Endodermal cell (in vitro differentiated cells): ENCODE data around the gene EEF1A1. TPM values are rescaled to one million over a fixed set of nuclear protein-coding genes. Genes with fewer than 3 reads are reported as not detected.

Source experiments
- DNase-seq: peaks from one replicate; pipeline ENCODE4 v3.0.0-alpha.2; 2017
- H3K27ac ChIP-seq: 2 replicates; pipeline ENCODE4 v1.5.1; 2013; ENCODE audit warnings: mild to moderate bottlenecking, low read depth, low read length, moderate library complexity
- H3K27me3 ChIP-seq: 2 replicates; pipeline ENCODE4 v1.6.1; 2013; ENCODE audit warnings: mild to moderate bottlenecking, low read length, moderate library complexity; ENCODE audit not compliant: insufficient read depth, control insufficient read depth, poor library complexity, severe bottlenecking
- H3K36me3 ChIP-seq: 2 replicates; pipeline ENCODE4 v1.7.0; 2013; ENCODE audit warnings: mild to moderate bottlenecking, low read length, moderate library complexity; ENCODE audit not compliant: control insufficient read depth, insufficient read depth
- H3K4me1 ChIP-seq: one replicate; pipeline ENCODE4 v1.7.0; 2013; ENCODE audit warnings: low read length; ENCODE audit not compliant: control insufficient read depth, insufficient read depth
- H3K4me3 ChIP-seq: 2 replicates; pipeline ENCODE4 v1.5.1; 2013; ENCODE audit warnings: mild to moderate bottlenecking, low read length, moderate library complexity
- H3K9ac ChIP-seq: 2 replicates; pipeline ENCODE4 v1.6.1; 2013; ENCODE audit warnings: mild to moderate bottlenecking, low read length, moderate library complexity; ENCODE audit not compliant: poor library complexity, severe bottlenecking; ENCODE audit errors: extremely low read depth
- H3K9me3 ChIP-seq: 2 replicates; pipeline ENCODE4 v1.6.1; 2013; ENCODE audit warnings: mild to moderate bottlenecking, low read length, moderate library complexity; ENCODE audit not compliant: control insufficient read depth
- H3K27ac Mint-ChIP-seq: 2 replicates; pipeline ENCODE4 v1.8.0; 2020; ENCODE audit warnings: mixed read lengths
- H3K27me3 Mint-ChIP-seq: 2 replicates; pipeline ENCODE4 v1.8.0; 2021; ENCODE audit warnings: mild to moderate bottlenecking, mixed read lengths; ENCODE audit not compliant: insufficient read depth
- H3K36me3 Mint-ChIP-seq: 2 replicates; pipeline ENCODE4 v1.8.0; 2020; ENCODE audit warnings: low read depth, mixed read lengths
- H3K4me1 Mint-ChIP-seq: 2 replicates; pipeline ENCODE4 v1.8.0; 2020; ENCODE audit warnings: mixed read lengths
- H3K4me3 Mint-ChIP-seq: 2 replicates; pipeline ENCODE4 v1.8.0; 2020; ENCODE audit warnings: mild to moderate bottlenecking, moderate library complexity, mixed read lengths
- H3K9me3 Mint-ChIP-seq: 2 replicates; pipeline ENCODE4 v1.8.0; 2020; ENCODE audit warnings: mild to moderate bottlenecking, mixed read lengths
- CTCF ChIP-seq: fragments of 200-600 bp; sonication (generic); conservative IDR thresholded peaks from 2 replicates; pipeline ENCODE4 v1.5.0; 2021; ENCODE audit warnings: antibody characterized with exemption, mild to moderate bottlenecking
- WGBS, 2 experiments: methylation state at CpG; one replicate each; pipeline versions ENCODE4 v1.1.5 to v1.1.7; 2013; ENCODE audit warnings: missing lambda C conversion rate in 2 of 2, mixed read lengths in 1 of 2; ENCODE audit not compliant: insufficient coverage in 1 of 2, insufficient read length in 1 of 2; 5-methylcytosine and 5-hydroxymethylcytosine counted together
- total RNA-seq, 2 donors: library from RNA; stranded (reverse); fragmentation: NEBNext Ultra II Directional in 1 of 2; extraction: Animal tissue kit (Norgen Biotek cat#: 25700) in 1 of 2; gene quantifications; 2 replicates in 1 of 2; 3 replicates in 1 of 2; pipeline ENCODE4 v1.2.1, GENCODE V29; 2021

Gene EEF1A1
- total RNA-seq, 2 donors from 2014 or later = 8,118 to 11,075 TPM

GRCh38 chr6:73538116-73538779 is 17.4 kb upstream of the EEF1A1 start:
- Mint-ChIP-seq H3K27me3 (no peaks in the 10 kb centered on the region), H3K4me3 (no peak overlapping the region), H3K9me3 (no peaks in the 10 kb centered on the region), H3K27ac (no peak overlapping the region), H3K36me3 (no peaks in the 10 kb centered on the region), H3K4me1 (peaks cover 6% of the 10 kb centered on the region)
- WGBS, 2 experiments = 89 to 91% methylated on average over 4 to 10 of the region's 10 CpGs
- Histone ChIP-seq H3K27me3 (no peaks in the 10 kb centered on the region), H3K9ac (no peak overlapping the region), H3K36me3 (no peaks in the 10 kb centered on the region), H3K4me1 (no peaks in the 10 kb centered on the region), H3K4me3 (no peak overlapping the region), H3K27ac (no peak overlapping the region), H3K9me3 (no peaks in the 10 kb centered on the region)
- no peak for DNase-seq
- no peak for TF ChIP-seq CTCF

DNA sequence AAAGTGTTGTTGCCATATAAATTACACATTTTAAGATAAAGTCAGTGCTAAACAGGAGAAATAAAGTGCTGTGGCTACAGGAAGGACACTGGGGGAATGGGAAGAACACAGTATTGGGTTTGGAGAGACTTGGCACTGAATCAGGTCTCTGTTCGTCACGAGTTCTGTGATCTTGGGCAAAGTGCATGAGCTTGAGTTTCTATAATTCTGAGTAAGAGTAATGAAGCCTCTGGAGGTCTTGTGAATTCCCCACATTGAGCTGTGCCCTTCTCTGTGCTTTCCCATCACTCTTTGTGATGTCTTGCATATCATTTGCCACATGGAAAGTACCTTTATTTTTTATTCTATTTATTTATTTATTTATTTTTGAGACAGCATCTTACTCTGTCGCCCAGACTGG is 16.8 kb upstream of the EEF1A1 start:
- Histone ChIP-seq H3K36me3 (no peaks in the 10 kb centered on the region), H3K27ac (no peak overlapping the region)

DNA sequence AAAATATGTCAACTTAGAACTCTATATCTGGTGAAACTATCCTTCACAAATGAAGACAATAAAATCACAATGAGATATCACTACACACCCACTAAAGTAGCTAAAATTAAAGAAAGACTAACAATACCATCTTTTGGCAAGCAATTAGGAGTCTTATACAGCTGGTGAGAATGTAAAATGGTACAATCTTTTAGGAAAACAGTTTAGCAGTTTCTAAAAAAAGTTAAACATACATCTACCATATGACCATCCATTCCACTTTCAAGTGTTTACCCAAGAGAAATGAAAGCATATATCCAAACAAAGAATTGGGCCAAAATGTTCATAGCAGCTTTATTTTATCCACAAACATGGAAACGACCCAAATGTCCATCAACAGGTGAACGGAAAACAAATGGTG is 13.8 kb upstream of the EEF1A1 start:
- Histone ChIP-seq H3K27me3 (no peaks in the 10 kb centered on the region), H3K4me3 (no peak overlapping the region), H3K4me1 (no peaks in the 10 kb centered on the region), H3K9me3 (no peaks in the 10 kb centered on the region), H3K27ac (no peak overlapping the region), H3K9ac (no peak overlapping the region), H3K36me3 (no peaks in the 10 kb centered on the region)
- peaks cover 6% of the 10 kb centered on the region for H3K4me1 Mint-ChIP-seq
- no peak overlapping the region for H3K27ac Mint-ChIP-seq
- no peak overlapping the region for H3K4me3 Mint-ChIP-seq
- 90 to 100% methylated on average over 2 of the region's 2 CpGs for WGBS, 2 experiments
- TF ChIP-seq CTCF = no peak
- DNase-seq = no peak
- no peaks in the 10 kb centered on the region for H3K36me3 Mint-ChIP-seq
- no peaks in the 10 kb centered on the region for H3K27me3 Mint-ChIP-seq
- H3K9me3 Mint-ChIP-seq = no peaks in the 10 kb centered on the region

More for the DNA sequence above, 16.8 kb upstream of the EEF1A1 start:
- WGBS, 2 experiments = 94 to 100% methylated on average over 2 to 3 of the region's 3 CpGs
- Histone ChIP-seq H3K4me3 (no peak overlapping the region), H3K9ac (no peak overlapping the region), H3K4me1 (no peaks in the 10 kb centered on the region), H3K27me3 (no peaks in the 10 kb centered on the region), H3K9me3 (no peaks in the 10 kb centered on the region)
- Mint-ChIP-seq H3K9me3 (no peaks in the 10 kb centered on the region), H3K4me3 (no peak overlapping the region), H3K4me1 (peaks cover 6% of the 10 kb centered on the region), H3K27ac (no peak overlapping the region), H3K27me3 (no peaks in the 10 kb centered on the region), H3K36me3 (no peaks in the 10 kb centered on the region)
- DNase-seq = no peak
- no peak for TF ChIP-seq CTCF
